Measurements from ENCODE around the gene ADGRB3. TPM values are rescaled to one million over a fixed set of nuclear protein-coding genes. Genes with fewer than 3 reads are reported as not detected.

Gene ADGRB3
- total RNA-seq, 2 experiments from 2014 or later: not detected

- BruUV-seq (replicated peaks): no TSS peak
- CTCF ChIA-PET (ENCODE audit: unreplicated experiment): no interaction called here
- no peaks in the 10 kb centered on the region for H3K9me3 ChIP-seq (ENCODE audit: low read length)
- no peak for TF ChIP-seq EZH2phosphoT487 (IDR thresholded peaks at IDR 0.05; ENCODE audit: borderline replicate concordance, low read depth, low read length)
- no peak for TF ChIP-seq CTCF (conservative IDR thresholded peaks at IDR 0.05; ENCODE audit: low read length)
- no peaks in the 10 kb centered on the region for H3K9me2 ChIP-seq (ENCODE audit: insufficient read depth, low read length)
- DNase-seq (ENCODE audit: low spot score): no peak
- POLR2A ChIA-PET: no interaction called here
- H3K36me3 ChIP-seq (ENCODE audit: insufficient read depth, low read length): no peaks in the 10 kb centered on the region
- no peaks in the 10 kb centered on the region for H3K4me1 ChIP-seq (ENCODE audit: insufficient read depth, low read length, poor library complexity, severe bottlenecking)
- H3K4me2 ChIP-seq (ENCODE audit: low read length): no peak overlapping the region
- H3K4me3 ChIP-seq (ENCODE audit: low read depth, low read length, poor library complexity, severe bottlenecking): no peak overlapping the region
- no peak overlapping the region for H3K27ac ChIP-seq (ENCODE audit: low read depth, low read length, poor library complexity, severe bottlenecking)
- no peaks in the 10 kb centered on the region for H4K20me1 ChIP-seq (ENCODE audit: insufficient read depth, low read length)
- intact Hi-C loops (cut with micrococcal nuclease; ENCODE audit: unreplicated experiment): no loop called here
- H2AFZ ChIP-seq (ENCODE audit: low read length): no peak overlapping the region
- H3K79me2 ChIP-seq (ENCODE audit: insufficient read depth, low read depth, low read length): no peaks in the 10 kb centered on the region
These were observed 93.3 kb downstream of the ADGRB3 start for GRCh38 chr6:68728159-68728979.

GRCh38 chr6:68729377-68729903 lies 94.4 kb downstream of the ADGRB3 start:
- no peaks in the 10 kb centered on the region for H3K9me2 ChIP-seq (ENCODE audit: insufficient read depth, low read length)
- no peak for DNase-seq (ENCODE audit: low spot score)
- ChIA-PET CTCF (ENCODE audit: unreplicated experiment) (no interaction called here), POLR2A (no interaction called here)
- no peak overlapping the region for H3K4me2 ChIP-seq (ENCODE audit: low read length)
- no peak overlapping the region for H3K27ac ChIP-seq (ENCODE audit: low read depth, low read length, poor library complexity, severe bottlenecking)
- no peaks in the 10 kb centered on the region for H3K4me1 ChIP-seq (ENCODE audit: insufficient read depth, low read length, poor library complexity, severe bottlenecking)
- TF ChIP-seq CTCF (conservative IDR thresholded peaks at IDR 0.05; ENCODE audit: low read length) (no peak), EZH2phosphoT487 (IDR thresholded peaks at IDR 0.05; ENCODE audit: borderline replicate concordance, low read depth, low read length) (no peak)
- no peaks in the 10 kb centered on the region for H3K9me3 ChIP-seq (ENCODE audit: low read length)
- H3K4me3 ChIP-seq (ENCODE audit: low read depth, low read length, poor library complexity, severe bottlenecking): no peak overlapping the region
- H4K20me1 ChIP-seq (ENCODE audit: insufficient read depth, low read length): no peaks in the 10 kb centered on the region
- intact Hi-C loops (cut with micrococcal nuclease; ENCODE audit: unreplicated experiment): no loop called here
- H3K36me3 ChIP-seq (ENCODE audit: insufficient read depth, low read length): no peaks in the 10 kb centered on the region
- no peaks in the 10 kb centered on the region for H3K79me2 ChIP-seq (ENCODE audit: insufficient read depth, low read depth, low read length)
- H2AFZ ChIP-seq (ENCODE audit: low read length): no peak overlapping the region
- BruUV-seq (replicated peaks): no TSS peak

All from OCI-LY7 (cell line).